Adipocyte (in vitro differentiated cells): Measurements from ENCODE around the gene SPRED1.

ENCODE experiments used
- DNase-seq: peaks from one replicate; pipeline ENCODE4 v3.0.0-alpha.2; 2015; ENCODE audit warnings: low read depth
- H3K27me3 ChIP-seq: replicated peaks from 2 replicates; pipeline ENCODE4 v1.7.0; 2013; ENCODE audit warnings: mild to moderate bottlenecking, low read length, moderate library complexity; ENCODE audit not compliant: control insufficient read depth, insufficient read depth
- H3K36me3 ChIP-seq: 2 replicates; pipeline ENCODE4 v1.7.0; 2013; ENCODE audit warnings: low read length, mild to moderate bottlenecking, moderate library complexity; ENCODE audit not compliant: control insufficient read depth, insufficient read depth, severe bottlenecking
- H3K4me1 ChIP-seq: 2 replicates; pipeline ENCODE4 v1.7.0; 2013; ENCODE audit warnings: mild to moderate bottlenecking, low read length, moderate library complexity; ENCODE audit not compliant: control insufficient read depth, insufficient read depth
- H3K4me3 ChIP-seq: 2 replicates; pipeline ENCODE4 v1.7.0; 2013; ENCODE audit warnings: mild to moderate bottlenecking, low read length, moderate library complexity
- H3K9ac ChIP-seq: 2 replicates; pipeline ENCODE4 v1.7.0; 2013; ENCODE audit warnings: mild to moderate bottlenecking, low read length, moderate library complexity
- H3K9me3 ChIP-seq: 2 replicates; pipeline ENCODE4 v1.7.0; 2013; ENCODE audit warnings: mild to moderate bottlenecking, low read length, moderate library complexity; ENCODE audit not compliant: control insufficient read depth

The SPRED1 gene

GRCh38 chr15:38238311-38238710 lies 14.3 kb upstream of the SPRED1 start:
- H3K9ac ChIP-seq = no peak overlapping the region
- H3K4me3 ChIP-seq = no peak overlapping the region
- H3K9me3 ChIP-seq = no peaks in the 10 kb centered on the region
- no peak for DNase-seq
- H3K4me1 ChIP-seq = no peaks in the 10 kb centered on the region
- no peaks in the 10 kb centered on the region for H3K27me3 ChIP-seq
- no peaks in the 10 kb centered on the region for H3K36me3 ChIP-seq

- DNase-seq = no peak
- Histone ChIP-seq H3K4me1 (no peaks in the 10 kb centered on the region), H3K4me3 (no peak overlapping the region), H3K27me3 (no peaks in the 10 kb centered on the region), H3K36me3 (no peaks in the 10 kb centered on the region), H3K9me3 (no peaks in the 10 kb centered on the region), H3K9ac (no peak overlapping the region)
Observed at GRCh38 chr15:38242055-38242454, 10.6 kb upstream of the SPRED1 start.

GRCh38 chr15:38243278-38244055 lies 9.2 kb upstream of the SPRED1 start:
- no peaks in the 10 kb centered on the region for H3K4me1 ChIP-seq
- no peaks in the 10 kb centered on the region for H3K27me3 ChIP-seq
- no peaks in the 10 kb centered on the region for H3K9me3 ChIP-seq
- H3K4me3 ChIP-seq = no peak overlapping the region
- no peaks in the 10 kb centered on the region for H3K36me3 ChIP-seq
- H3K9ac ChIP-seq = no peak overlapping the region
- DNase-seq = no peak

GRCh38 chr15:38247336-38247735 lies 5.3 kb upstream of the SPRED1 start:
- Histone ChIP-seq H3K9me3 (no peaks in the 10 kb centered on the region), H3K36me3 (no peaks in the 10 kb centered on the region), H3K9ac (no peak overlapping the region), H3K4me3 (no peak overlapping the region), H3K4me1 (peaks cover 5% of the 10 kb centered on the region), H3K27me3 (no peaks in the 10 kb centered on the region)
- DNase-seq = no peak

GRCh38 chr15:38253351-38253781 lies 730 bp downstream of the SPRED1 start:
- no peaks in the 10 kb centered on the region for H3K27me3 ChIP-seq
- H3K9me3 ChIP-seq = no peaks in the 10 kb centered on the region
- peak overlapping the region; percentile 89 for H3K9ac ChIP-seq
- DNase-seq = peak; percentile 70
- H3K36me3 ChIP-seq = no peaks in the 10 kb centered on the region
- peaks cover 42% of the 10 kb centered on the region for H3K4me1 ChIP-seq
- peak overlapping the region; percentile 84 for H3K4me3 ChIP-seq

- H3K27me3 ChIP-seq = no peaks in the 10 kb centered on the region
- H3K9ac ChIP-seq = peak overlapping the region; percentile 89
- H3K4me3 ChIP-seq = peak overlapping the region; percentile 84
- DNase-seq = peak; percentile 72
- H3K9me3 ChIP-seq = no peaks in the 10 kb centered on the region
- H3K36me3 ChIP-seq = no peaks in the 10 kb centered on the region
- H3K4me1 ChIP-seq = peaks cover 49% of the 10 kb centered on the region
Observed at GRCh38 chr15:38254051-38254883, 1.6 kb downstream of the SPRED1 start.

- H3K27me3 ChIP-seq = no peaks in the 10 kb centered on the region
- DNase-seq = peak; percentile 42
- peak overlapping the region; percentile 84 for H3K4me3 ChIP-seq
- no peaks in the 10 kb centered on the region for H3K36me3 ChIP-seq
- no peaks in the 10 kb centered on the region for H3K9me3 ChIP-seq
- peaks cover 56% of the 10 kb centered on the region for H3K4me1 ChIP-seq
- peak overlapping the region; percentile 89 for H3K9ac ChIP-seq
Observed at GRCh38 chr15:38255690-38256089, 3.1 kb downstream of the SPRED1 start.

- Histone ChIP-seq H3K36me3 (no peaks in the 10 kb centered on the region), H3K9ac (peak overlapping the region; percentile 89), H3K4me1 (peaks cover 66% of the 10 kb centered on the region), H3K27me3 (no peaks in the 10 kb centered on the region), H3K9me3 (no peaks in the 10 kb centered on the region), H3K4me3 (peak overlapping the region; percentile 84)
- DNase-seq = peak; percentile 31
Observed at GRCh38 chr15:38257676-38258075, 5.0 kb downstream of the SPRED1 start.

GRCh38 chr15:38259134-38259533 lies 6.5 kb downstream of the SPRED1 start:
- Histone ChIP-seq H3K9me3 (no peaks in the 10 kb centered on the region), H3K4me3 (no peak overlapping the region), H3K4me1 (peaks cover 71% of the 10 kb centered on the region), H3K36me3 (no peaks in the 10 kb centered on the region), H3K9ac (no peak overlapping the region), H3K27me3 (no peaks in the 10 kb centered on the region)
- no peak for DNase-seq

GRCh38 chr15:38260077-38260476 lies 7.4 kb downstream of the SPRED1 start:
- no peak for DNase-seq
- no peaks in the 10 kb centered on the region for H3K27me3 ChIP-seq
- peaks cover 71% of the 10 kb centered on the region for H3K4me1 ChIP-seq
- H3K36me3 ChIP-seq = no peaks in the 10 kb centered on the region
- H3K9ac ChIP-seq = no peak overlapping the region
- H3K9me3 ChIP-seq = no peaks in the 10 kb centered on the region
- H3K4me3 ChIP-seq = no peak overlapping the region

- Histone ChIP-seq H3K36me3 (no peaks in the 10 kb centered on the region), H3K9me3 (no peaks in the 10 kb centered on the region), H3K27me3 (no peaks in the 10 kb centered on the region), H3K9ac (no peak overlapping the region), H3K4me3 (no peak overlapping the region), H3K4me1 (peaks cover 65% of the 10 kb centered on the region)
- DNase-seq = no peak
Observed at GRCh38 chr15:38263251-38263650, 10.6 kb downstream of the SPRED1 start.
